ENCODE data around the gene TNRC6C.

- TF ChIP-seq CTCF (IDR thresholded peaks at IDR 0.05) = no peak
- TF ChIP-seq POLR2A (IDR thresholded peaks at IDR 0.05) = no peak
These were observed 84.0 kb downstream of the TNRC6C start for GRCh38 chr17:78042542-78042941.
